Kidney (tissue), 14 donors: Measurements from ENCODE around the gene AMMECR1. TPM values are rescaled to one million over a fixed set of nuclear protein-coding genes. Genes with fewer than 3 reads are reported as not detected.

Experiments used
- DNase-seq, 5 donors: peaks; one replicate each; pipeline ENCODE4 v3.0.0-alpha.2; 2013 to 2020
- FAIRE-seq: peaks from 2 replicates; lab custom pipeline; 2012; peaks lifted over from hg19 to GRCh38; lab: Jason Lieb, UNC
- H3K27ac ChIP-seq, 2 donors: one replicate each; pipeline ENCODE4 v1.7.0; 2013; ENCODE audit warnings: low read depth in 2 of 2, low read length in 2 of 2, inconsistent platforms in 1 of 2
- H3K27me3 ChIP-seq: one replicate; pipeline ENCODE4 v1.7.1; 2013; ENCODE audit warnings: low read length, inconsistent platforms; ENCODE audit not compliant: control insufficient read depth, insufficient read depth
- H3K36me3 ChIP-seq, 3 donors: one replicate each; pipeline versions ENCODE4 v1.7.0 to v1.7.1; 2013; ENCODE audit warnings: low read length in 3 of 3, control low read depth in 1 of 3, inconsistent platforms in 1 of 3; ENCODE audit not compliant: insufficient read depth in 3 of 3, control insufficient read depth in 2 of 3
- H3K4me1 ChIP-seq, 3 donors: one replicate each; pipeline versions ENCODE4 v1.7.0 to v1.7.1; 2013; ENCODE audit warnings: low read length in 3 of 3, inconsistent platforms in 1 of 3, low read depth in 1 of 3; ENCODE audit not compliant: control insufficient read depth in 2 of 3, insufficient read depth in 2 of 3
- H3K4me3 ChIP-seq, 3 donors: one replicate each; pipeline versions ENCODE4 v1.7.0 to v1.8.1; 2013; ENCODE audit warnings: low read length in 3 of 3, control low read depth in 1 of 3, inconsistent platforms in 1 of 3
- H3K9ac ChIP-seq, 3 donors: one replicate each; pipeline versions ENCODE4 v1.7.0 to v1.7.1; 2013; ENCODE audit warnings: low read length in 3 of 3, control low read depth in 1 of 3, inconsistent platforms in 1 of 3
- H3K9me3 ChIP-seq, 3 donors: one replicate each; pipeline versions ENCODE4 v1.7.0 to v1.7.1; 2013; ENCODE audit warnings: low read length in 3 of 3, control low read depth in 1 of 3, inconsistent platforms in 1 of 3; ENCODE audit not compliant: control insufficient read depth in 2 of 3, insufficient read depth in 1 of 3
- intact Hi-C: fragments of 100-400 bp; cut with DNase I; formaldehyde crosslinking; loops from one replicate; pipeline ENCODE4 v1.11.1; 2022
- polyA plus RNA-seq: library from polyadenylated mRNA; stranded (reverse); fragments of 350-450 nt; fragmentation: Illumina TruSeq; extraction: RNeasy Lipid Tissue Mini Kit (QIAGEN cat#74804); gene quantifications from one replicate; pipeline ENCODE4 v1.2.3, GENCODE V29; 2014; ENCODE audit warnings: low read depth, low replicate concordance; ENCODE audit not compliant: insufficient read depth
- total RNA-seq: library from RNA; stranded (reverse); fragmentation: NEBNext Ultra II Directional; extraction: Animal tissue kit (Norgen Biotek cat#: 25700); gene quantifications from one replicate; pipeline ENCODE4 v1.2.1, GENCODE V29; 2021
- TF ChIP-seq, protein P1 (sequence below): IDR thresholded peaks from 3 replicates; pipeline ENCODE4 v1.5.1; 2012; ENCODE audit warnings: mild to moderate bottlenecking, moderate library complexity, borderline replicate concordance; ENCODE audit not compliant: insufficient read depth; ENCODE audit errors: extremely low read depth
- donor health status: control.
- donor health status: control.
- donor health status: control.
- donor health status: control.
- donor health status: control.
- donor health status: DM: yes; HTN: yes; CAD: no.
- donor health status: Normal renal cell carcinoma (clear cell type).

AMMECR1 gene
- total and polyA plus RNA-seq, 2 donors from 2014 or later, result 4.4 to 11.0 TPM

DNA sequence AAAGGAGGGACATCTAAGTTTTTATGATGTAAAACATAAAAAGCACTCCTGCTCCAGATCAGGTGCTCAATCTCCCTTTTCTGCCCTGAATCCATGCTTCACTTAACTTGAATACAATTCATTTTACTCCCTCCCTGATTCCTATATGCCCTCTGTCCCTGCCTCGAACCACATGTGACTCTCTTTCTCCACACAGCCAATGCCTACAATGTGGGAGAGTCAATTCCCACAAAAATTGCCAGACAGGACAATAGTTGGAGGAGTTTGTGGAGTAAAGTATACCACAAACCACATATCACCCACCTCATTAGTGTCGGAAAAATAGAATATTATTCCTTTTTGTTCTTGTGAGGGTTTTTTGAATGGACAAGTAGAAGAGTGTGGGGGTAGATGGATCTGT lies 9.7 kb downstream of the AMMECR1 start:
- DNase-seq (no peak), FAIRE-seq (no peak)
- H3K36me3 ChIP-seq, result no peaks in the 10 kb centered on the region
- no peak overlapping the region for H3K9ac ChIP-seq
- H3K4me1 ChIP-seq, result no peaks in the 10 kb centered on the region
- H3K9me3 ChIP-seq, result no peaks in the 10 kb centered on the region
- no peak overlapping the region for H3K27ac ChIP-seq
- intact Hi-C loops, result no loop called here
- TF ChIP-seq, protein P1, sequence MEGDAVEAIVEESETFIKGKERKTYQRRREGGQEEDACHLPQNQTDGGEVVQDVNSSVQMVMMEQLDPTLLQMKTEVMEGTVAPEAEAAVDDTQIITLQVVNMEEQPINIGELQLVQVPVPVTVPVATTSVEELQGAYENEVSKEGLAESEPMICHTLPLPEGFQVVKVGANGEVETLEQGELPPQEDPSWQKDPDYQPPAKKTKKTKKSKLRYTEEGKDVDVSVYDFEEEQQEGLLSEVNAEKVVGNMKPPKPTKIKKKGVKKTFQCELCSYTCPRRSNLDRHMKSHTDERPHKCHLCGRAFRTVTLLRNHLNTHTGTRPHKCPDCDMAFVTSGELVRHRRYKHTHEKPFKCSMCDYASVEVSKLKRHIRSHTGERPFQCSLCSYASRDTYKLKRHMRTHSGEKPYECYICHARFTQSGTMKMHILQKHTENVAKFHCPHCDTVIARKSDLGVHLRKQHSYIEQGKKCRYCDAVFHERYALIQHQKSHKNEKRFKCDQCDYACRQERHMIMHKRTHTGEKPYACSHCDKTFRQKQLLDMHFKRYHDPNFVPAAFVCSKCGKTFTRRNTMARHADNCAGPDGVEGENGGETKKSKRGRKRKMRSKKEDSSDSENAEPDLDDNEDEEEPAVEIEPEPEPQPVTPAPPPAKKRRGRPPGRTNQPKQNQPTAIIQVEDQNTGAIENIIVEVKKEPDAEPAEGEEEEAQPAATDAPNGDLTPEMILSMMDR, result no peak
- no peaks in the 10 kb centered on the region for H3K27me3 ChIP-seq
- no peak overlapping the region for H3K4me3 ChIP-seq

DNA sequence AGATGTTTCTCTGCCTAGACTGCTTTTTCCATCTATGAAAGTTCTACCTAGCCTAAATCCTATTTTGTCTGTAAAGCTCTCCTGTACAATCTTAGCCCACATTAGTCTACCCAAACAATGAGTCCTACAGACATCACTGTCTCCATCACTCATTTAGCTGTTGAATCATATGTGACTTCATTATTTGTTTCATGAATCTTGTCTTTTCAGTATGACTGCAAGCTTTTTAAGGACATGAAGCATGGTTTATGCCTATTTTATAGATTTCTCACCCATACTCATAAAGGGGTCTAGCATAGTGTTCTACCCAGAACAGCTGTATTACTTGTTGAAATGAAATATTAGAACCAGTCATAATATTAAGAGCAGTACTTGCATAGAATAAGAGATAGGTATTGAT lies 13.0 kb downstream of the AMMECR1 start:
- H3K9me3 ChIP-seq, result no peaks in the 10 kb centered on the region
- H3K9ac ChIP-seq, result no peak overlapping the region
- no peaks in the 10 kb centered on the region for H3K27me3 ChIP-seq
- intact Hi-C loops, result no loop called here
- no peak overlapping the region for H3K27ac ChIP-seq
- TF ChIP-seq, protein P1, result no peak
- H3K4me1 ChIP-seq, result no peaks in the 10 kb centered on the region
- DNase-seq (no peak), FAIRE-seq (no peak)
- no peak overlapping the region for H3K4me3 ChIP-seq
- no peaks in the 10 kb centered on the region for H3K36me3 ChIP-seq

DNA sequence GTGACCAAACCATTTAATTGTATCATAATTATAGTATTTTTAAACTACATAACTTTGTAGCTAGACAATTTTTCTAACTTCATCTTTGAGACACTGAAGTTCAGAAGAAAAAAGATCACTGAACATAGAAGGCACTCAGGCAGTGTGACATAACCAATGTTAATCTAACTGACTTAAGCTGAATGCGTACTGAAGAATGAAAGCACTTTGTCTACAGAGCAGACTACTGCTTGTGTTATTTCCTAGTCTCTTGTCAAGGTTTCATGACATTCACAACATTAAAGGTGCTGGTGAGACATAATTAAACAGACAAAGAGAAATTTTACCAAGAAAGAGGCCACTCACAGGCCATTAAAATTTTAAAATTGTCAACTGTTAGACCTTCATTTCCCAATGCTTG lies 13.5 kb downstream of the AMMECR1 start:
- H3K4me1 ChIP-seq, result no peaks in the 10 kb centered on the region
- H3K9ac ChIP-seq, result no peak overlapping the region
- TF ChIP-seq, protein P1, result no peak
- FAIRE-seq, result no peak
- no peaks in the 10 kb centered on the region for H3K36me3 ChIP-seq
- no peak overlapping the region for H3K4me3 ChIP-seq
- no peak for DNase-seq
- no peak overlapping the region for H3K27ac ChIP-seq
- no peaks in the 10 kb centered on the region for H3K27me3 ChIP-seq
- no peaks in the 10 kb centered on the region for H3K9me3 ChIP-seq
- intact Hi-C loops, result no loop called here

DNA sequence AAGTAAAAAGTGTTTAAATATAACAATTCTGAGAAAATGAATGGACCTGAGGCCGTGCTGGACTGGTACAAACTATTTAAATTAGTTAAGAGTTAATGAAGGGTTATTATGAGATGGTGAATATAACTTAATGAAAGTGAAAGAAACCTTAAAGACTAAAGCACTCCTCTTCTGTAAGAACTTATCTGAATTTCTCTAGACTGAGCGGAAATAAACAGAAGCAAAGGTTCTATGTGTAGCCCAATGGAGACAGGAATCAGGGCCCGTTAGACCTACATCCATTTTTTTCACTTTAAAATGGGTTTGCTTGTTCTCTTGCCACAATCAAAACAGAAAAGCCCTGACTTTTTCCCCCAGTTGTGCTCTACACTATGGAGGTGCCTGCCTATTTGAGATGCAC lies 14.9 kb downstream of the AMMECR1 start:
- DNase-seq (no peak), FAIRE-seq (no peak)
- Histone ChIP-seq H3K9ac (no peak overlapping the region), H3K27ac (no peak overlapping the region), H3K9me3 (no peaks in the 10 kb centered on the region), H3K4me1 (no peaks in the 10 kb centered on the region), H3K27me3 (no peaks in the 10 kb centered on the region), H3K4me3 (no peak overlapping the region), H3K36me3 (no peaks in the 10 kb centered on the region)
- TF ChIP-seq, protein P1, result no peak
- intact Hi-C loops, result no loop called here
